NB4 (cell line): ENCODE results near the gene DYNC1LI1.
A peak's percentile ranks its signal among the peaks of the same experiment; 100 is the strongest.

Experiments used
- CTCF ChIP-seq: IDR thresholded peaks from one replicate; pipeline ENCODE4 v1.5.1; 2012; ENCODE audit warnings: low read depth, low read length
- POLR2A ChIP-seq: IDR thresholded peaks from 2 replicates; pipeline ENCODE4 v1.6.1; 2011; ENCODE audit warnings: mild to moderate bottlenecking; ENCODE audit not compliant: insufficient read length; ENCODE audit errors: extremely low read depth

GRCh38 chr3:32510075-32510724 is 60.5 kb downstream of the DYNC1LI1 start:
- TF ChIP-seq CTCF (peak; percentile 71), POLR2A (no peak)
